Measurements from ENCODE around the gene CENPT. TPM values are rescaled to one million over a fixed set of nuclear protein-coding genes. Genes with fewer than 3 reads are reported as not detected.
"Not testable (repeated sequence)": the region's sequence is repeated elsewhere in the genome, so short reads cannot be mapped to it uniquely, and the experiment has no call there.

The CENPT gene
- total RNA-seq, 1 donor from 2014 or later: 20.6 TPM

- ATAC-seq (ENCODE audit: poor library complexity): peak; percentile 87
- DNase-seq: peak; percentile 65
- intact Hi-C loops (cut with DNase I): no loop called here
Observed at GRCh38 chr16:67857547-67858233, 10.2 kb upstream of the CENPT start.

- intact Hi-C loops (cut with DNase I): no loop called here
- DNase-seq (no peak), ATAC-seq (ENCODE audit: poor library complexity) (no peak)
Observed at GRCh38 chr16:67856927-67857546, 9.5 kb upstream of the CENPT start.

- ATAC-seq (ENCODE audit: poor library complexity) (no peak), DNase-seq (no peak)
- intact Hi-C loops (cut with DNase I): no loop called here
Observed at GRCh38 chr16:67855789-67856188, 8.3 kb upstream of the CENPT start.

- ATAC-seq (ENCODE audit: poor library complexity): no peak
- intact Hi-C loops (cut with DNase I): no loop called here
- no peak for DNase-seq
Observed at GRCh38 chr16:67853670-67854069, 6.2 kb upstream of the CENPT start.

- no peak for DNase-seq
- ATAC-seq (ENCODE audit: poor library complexity): no peak
- intact Hi-C loops (cut with DNase I): no loop called here
Observed at GRCh38 chr16:67848118-67848517, 625 bp upstream of the CENPT start.

GRCh38 chr16:67846320-67847063 is 1.0 kb downstream of the CENPT start, which contains the start of gene NUTF2:
Gene NUTF2, plus strand, starts transcription at chr16:67846933. Its CDS starts 18,198 bp downstream, at chr16:67865131.
- DNase-seq (peak; percentile 98), ATAC-seq (ENCODE audit: poor library complexity) (peak; percentile 89)
- intact Hi-C loops (cut with DNase I): no loop called here

- ATAC-seq (ENCODE audit: poor library complexity): no peak
- intact Hi-C loops (cut with DNase I): no loop called here
- DNase-seq: no peak
Observed at GRCh38 chr16:67846063-67846319, 1.5 kb downstream of the CENPT start.

GRCh38 chr16:67845291-67846062 is 2.0 kb downstream of the CENPT start:
- intact Hi-C loops (cut with DNase I): no loop called here

GRCh38 chr16:67844497-67844896 is 3.0 kb downstream of the CENPT start:
- no peak for DNase-seq
- intact Hi-C loops (cut with DNase I): no loop called here
- no peak for ATAC-seq (ENCODE audit: poor library complexity)

More at GRCh38 chr16:67845291-67846062, 2.0 kb downstream of the CENPT start:
- ATAC-seq (ENCODE audit: poor library complexity) (no peak), DNase-seq (no peak)

GRCh38 chr16:67843343-67843765 is 4.1 kb downstream of the CENPT start:
- ATAC-seq (ENCODE audit: poor library complexity) (no peak), DNase-seq (no peak)
- intact Hi-C loops (cut with DNase I): no loop called here

- ATAC-seq (ENCODE audit: poor library complexity) (peak; percentile 8), DNase-seq (peak; percentile 66)
- intact Hi-C loops (cut with DNase I): no loop called here
Observed at GRCh38 chr16:67842509-67843342, 4.8 kb downstream of the CENPT start.

GRCh38 chr16:67841816-67842508 is 5.5 kb downstream of the CENPT start, which contains the start of gene THAP11:
Gene THAP11, plus strand, starts transcription at chr16:67842320. Its CDS starts 235 bp downstream, at chr16:67842555.
- intact Hi-C loops (cut with DNase I): no loop called here
- peak; percentile 95 for DNase-seq
- ATAC-seq (ENCODE audit: poor library complexity): peak; percentile 83

GRCh38 chr16:67841198-67841815 is 6.2 kb downstream of the CENPT start:
- peak; percentile 3 for ATAC-seq (ENCODE audit: poor library complexity)
- intact Hi-C loops (cut with DNase I): no loop called here
- no peak for DNase-seq

- intact Hi-C loops (cut with DNase I): no loop called here
- DNase-seq (no peak), ATAC-seq (ENCODE audit: poor library complexity) (no peak)
Observed at GRCh38 chr16:67837811-67838210, 9.7 kb downstream of the CENPT start.

- DNase-seq; intact Hi-C loops (cut with DNase I); ATAC-seq (ENCODE audit: poor library complexity): not testable (repeated sequence)
Observed at GRCh38 chr16:67837190-67837589, 10.3 kb downstream of the CENPT start.

GRCh38 chr16:67834242-67834614 is 13.3 kb downstream of the CENPT start:
- DNase-seq (no peak), ATAC-seq (ENCODE audit: poor library complexity) (no peak)
- intact Hi-C loops (cut with DNase I): no loop called here

All from Right ventricle myocardium superior (tissue), 1 donor.